ENCODE measurements around the gene CDK5R2.
A peak's percentile ranks its signal among the peaks of the same experiment; 100 is the strongest.
"Not testable (repeated sequence)": the region's sequence is repeated elsewhere in the genome, so short reads cannot be mapped to it uniquely, and the experiment has no call there.

The CDK5R2 gene

GRCh38 chr2:218959141-218959731 lies at the start of gene CDK5R2:
TSS of gene CDK5R2 (plus strand) at chr2:218959666. CDS start at chr2:218959821, 155 bp downstream.
- DNase-seq (ENCODE audit: low spot score): peak; percentile 81

GRCh38 chr2:218910741-218911140 lies 48.7 kb upstream of the CDK5R2 start:
- no peak for DNase-seq (ENCODE audit: low spot score)

GRCh38 chr2:218920504-218920903 lies 39.0 kb upstream of the CDK5R2 start:
- no peak for DNase-seq (ENCODE audit: low spot score)

- DNase-seq (ENCODE audit: low spot score): no peak
These were observed 34.7 kb upstream of the CDK5R2 start for GRCh38 chr2:218924757-218925156.

GRCh38 chr2:218925434-218925833 lies 34.0 kb upstream of the CDK5R2 start:
- no peak for DNase-seq (ENCODE audit: low spot score)

GRCh38 chr2:218927422-218927821 lies 32.0 kb upstream of the CDK5R2 start:
- no peak for DNase-seq (ENCODE audit: low spot score)

GRCh38 chr2:218927876-218928275 lies 31.6 kb upstream of the CDK5R2 start:
- no peak for DNase-seq (ENCODE audit: low spot score)

GRCh38 chr2:218930488-218930887 lies 29.0 kb upstream of the CDK5R2 start:
- not testable (repeated sequence) for DNase-seq (ENCODE audit: low spot score)

GRCh38 chr2:218931751-218932150 lies 27.7 kb upstream of the CDK5R2 start:
- not testable (repeated sequence) for DNase-seq (ENCODE audit: low spot score)

GRCh38 chr2:218944759-218945404 lies 14.6 kb upstream of the CDK5R2 start:
- DNase-seq (ENCODE audit: low spot score): no peak

- no peak for DNase-seq (ENCODE audit: low spot score)
These were observed 12.8 kb upstream of the CDK5R2 start for GRCh38 chr2:218946621-218947020.

GRCh38 chr2:218952160-218952559 lies 7.3 kb upstream of the CDK5R2 start:
- no peak for DNase-seq (ENCODE audit: low spot score)

- no peak for DNase-seq (ENCODE audit: low spot score)
These were observed 6.0 kb upstream of the CDK5R2 start for GRCh38 chr2:218953366-218953954.

GRCh38 chr2:218954541-218955300 lies 4.7 kb upstream of the CDK5R2 start:
- no peak for DNase-seq (ENCODE audit: low spot score)

GRCh38 chr2:218956039-218956438 lies 3.4 kb upstream of the CDK5R2 start:
- DNase-seq (ENCODE audit: low spot score): no peak

GRCh38 chr2:218957671-218958070 lies 1.8 kb upstream of the CDK5R2 start:
- no peak for DNase-seq (ENCODE audit: low spot score)

- DNase-seq (ENCODE audit: low spot score): no peak
These were observed 1.2 kb upstream of the CDK5R2 start for GRCh38 chr2:218958276-218958675.

- DNase-seq (ENCODE audit: low spot score): peak; percentile 17
These were observed 369 bp downstream of the CDK5R2 start for GRCh38 chr2:218959761-218960308.

- peak; percentile 12 for DNase-seq (ENCODE audit: low spot score)
These were observed 1.1 kb downstream of the CDK5R2 start for GRCh38 chr2:218960309-218961165.

GRCh38 chr2:218961229-218961628 lies 1.8 kb downstream of the CDK5R2 start:
- peak; percentile 13 for DNase-seq (ENCODE audit: low spot score)
